ENCODE data around the gene LOX.
"Not testable (repeated sequence)": the region's sequence is repeated elsewhere in the genome, so short reads cannot be mapped to it uniquely, and the experiment has no call there.

Gene LOX

DNA sequence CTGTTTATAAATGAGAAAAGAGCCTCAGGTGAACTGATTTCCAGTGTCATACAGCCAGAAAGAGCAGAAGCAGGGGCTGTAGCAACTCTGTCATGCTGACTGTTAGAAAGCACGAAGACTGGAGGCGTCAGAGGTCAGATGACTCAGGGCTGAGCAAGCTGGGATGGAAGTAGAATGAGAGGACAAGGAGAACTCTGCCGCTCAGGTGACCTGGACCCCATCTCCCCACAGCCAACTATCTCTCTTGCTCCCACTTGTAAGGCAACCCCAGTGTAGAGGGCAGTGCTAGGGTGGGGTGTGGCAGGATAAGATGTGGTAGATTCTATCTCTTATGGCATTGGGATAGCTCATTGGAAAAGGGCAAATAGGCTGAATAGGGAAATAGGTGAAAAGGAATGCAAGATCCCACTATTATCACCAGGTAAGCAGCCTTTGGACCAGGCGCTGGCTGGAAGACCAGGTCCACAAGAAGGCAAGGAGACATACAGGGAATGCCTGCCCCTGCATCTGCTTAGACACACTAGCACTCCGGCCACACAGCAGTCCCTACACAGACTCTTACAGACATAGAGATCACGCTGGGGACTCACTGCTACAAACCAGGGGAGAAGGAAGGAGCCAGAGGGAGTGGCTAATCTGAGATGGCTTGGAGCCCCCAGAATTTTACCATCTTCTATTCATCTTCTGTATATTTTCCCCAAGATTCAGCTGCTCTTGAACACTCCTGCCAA lies 21.2 kb upstream of the LOX start:
- DNase-seq (ENCODE audit: low read depth in 3 of 3): no peak

DNA sequence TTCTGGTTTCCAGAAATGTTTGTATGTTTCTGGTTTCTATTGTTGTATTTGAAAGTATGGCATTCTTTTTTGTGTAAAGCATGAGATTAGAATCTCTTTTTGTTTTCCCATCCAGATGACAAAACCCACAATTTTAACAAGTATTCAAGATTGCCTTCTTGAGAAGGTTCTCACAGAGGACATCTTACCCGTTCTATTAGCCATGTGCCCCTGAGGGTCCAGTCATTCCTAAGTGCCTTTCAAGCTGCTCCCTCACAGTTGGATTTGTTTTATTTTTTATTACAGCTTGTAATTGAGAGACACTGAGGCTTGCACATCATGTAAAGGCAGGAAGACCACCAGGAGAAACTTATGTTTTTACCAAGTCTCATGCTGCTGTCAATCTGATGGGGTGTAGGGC lies 19.3 kb upstream of the LOX start:
- DNase-seq (ENCODE audit: low read depth in 3 of 3): no peak

DNA sequence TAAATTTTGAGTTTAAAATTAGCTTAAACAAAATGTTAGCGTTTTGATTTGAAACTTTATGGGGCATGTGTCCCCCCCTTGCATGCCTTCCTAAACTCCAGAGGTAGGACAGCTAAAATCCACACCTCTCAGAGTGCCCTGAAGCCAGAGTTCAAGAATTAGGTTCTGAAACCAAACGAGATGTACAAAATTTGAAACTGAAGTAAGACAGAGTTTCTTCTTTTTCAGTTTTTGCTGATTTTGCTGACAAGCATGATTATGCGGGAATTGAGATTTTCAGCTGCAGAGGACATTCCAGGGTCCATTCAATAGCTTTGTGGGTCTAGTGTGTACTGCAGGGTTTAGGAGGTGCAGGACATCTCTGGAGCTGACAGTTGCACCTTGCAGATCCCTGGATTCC lies 17.1 kb upstream of the LOX start:
- DNase-seq (ENCODE audit: low read depth in 3 of 3): no peak

DNA sequence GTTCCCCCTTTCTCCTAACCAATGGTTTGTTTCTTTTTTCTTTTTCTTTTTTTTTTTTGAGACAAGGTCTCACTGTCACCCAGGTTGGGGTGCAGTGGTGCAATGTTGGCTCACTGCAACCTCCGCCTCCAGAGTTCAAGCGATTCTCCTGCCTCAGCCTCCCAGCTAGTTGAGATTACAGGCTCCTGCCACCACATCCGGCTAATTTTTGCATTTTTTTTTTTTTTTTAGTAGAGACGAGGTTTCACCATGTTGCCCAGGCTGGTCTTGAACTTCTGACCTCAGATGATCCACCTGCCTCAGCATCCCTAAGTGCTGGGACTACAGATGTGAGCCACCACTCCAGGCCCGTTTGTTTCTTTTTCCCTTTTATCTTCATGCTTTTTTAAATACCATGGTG lies 16.2 kb upstream of the LOX start:
- DNase-seq (ENCODE audit: low read depth in 3 of 3): not testable (repeated sequence)

DNA sequence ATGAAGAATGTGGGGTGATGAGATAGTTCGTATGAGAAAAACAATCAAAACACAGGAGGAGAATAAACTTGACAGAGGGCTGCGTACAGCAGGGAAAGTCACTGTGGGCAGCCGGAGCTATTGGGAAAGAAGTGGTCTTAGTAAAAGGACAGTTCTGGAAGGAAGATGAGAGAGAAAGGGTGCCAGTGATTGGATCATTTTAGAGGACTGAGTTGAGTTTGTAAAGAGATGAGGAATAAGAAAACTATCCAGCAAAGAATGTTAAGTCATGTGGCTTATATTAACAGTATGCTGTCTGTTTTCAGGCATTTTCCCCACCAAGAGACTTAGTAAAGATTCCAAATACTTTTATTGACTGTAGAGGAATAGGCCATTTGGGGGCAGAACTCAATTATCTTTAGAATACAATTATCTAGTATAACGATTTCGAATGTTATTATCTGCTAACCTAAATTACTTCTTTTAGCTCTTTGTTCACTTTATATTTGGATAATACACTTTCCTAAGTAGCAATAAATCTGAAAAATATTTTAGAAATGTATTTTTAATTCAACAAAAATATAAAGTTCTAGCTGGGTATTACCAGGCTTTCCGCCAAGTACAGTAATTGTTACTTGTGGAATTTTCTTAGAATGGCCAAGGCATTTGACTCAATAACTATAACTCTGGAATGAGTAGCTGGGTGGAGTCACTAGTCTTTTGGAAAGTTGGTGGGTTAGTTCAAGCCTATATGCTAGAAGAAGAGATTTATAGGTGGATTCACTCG lies 15.5 kb upstream of the LOX start:
- no peak for DNase-seq (ENCODE audit: low read depth in 3 of 3)

DNA sequence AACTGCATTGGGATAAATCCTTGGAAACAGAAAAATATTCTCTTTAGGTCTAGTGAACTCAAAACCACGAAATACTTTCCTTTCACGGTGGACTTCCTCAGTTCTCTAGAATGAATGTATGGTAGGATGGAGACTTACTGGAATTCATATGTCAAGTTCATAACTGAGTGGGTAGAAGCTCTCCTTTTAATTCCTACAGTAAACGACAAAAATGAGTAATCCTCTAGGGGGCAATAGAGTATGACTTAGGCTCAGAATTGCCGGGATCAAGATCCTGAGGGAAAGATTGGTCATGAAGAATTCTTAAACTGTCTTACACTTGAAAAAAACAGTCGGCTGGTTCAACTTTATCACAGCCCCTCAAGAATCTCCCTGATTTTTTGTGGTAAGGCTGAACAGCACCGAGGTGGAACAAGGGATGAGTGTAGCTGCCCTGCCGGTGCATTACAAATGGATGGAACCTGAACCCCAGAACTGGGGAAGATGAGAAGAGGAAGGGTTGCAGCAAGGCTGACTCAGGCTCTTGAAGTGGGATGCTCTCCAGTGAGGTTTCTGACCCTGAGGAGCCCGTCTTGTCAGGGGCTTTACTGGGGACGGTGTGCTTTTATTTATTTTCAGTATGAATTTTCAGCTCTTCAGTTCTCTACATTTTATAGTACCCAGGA lies 14.0 kb upstream of the LOX start:
- no peak for DNase-seq (ENCODE audit: low read depth in 3 of 3)

DNA sequence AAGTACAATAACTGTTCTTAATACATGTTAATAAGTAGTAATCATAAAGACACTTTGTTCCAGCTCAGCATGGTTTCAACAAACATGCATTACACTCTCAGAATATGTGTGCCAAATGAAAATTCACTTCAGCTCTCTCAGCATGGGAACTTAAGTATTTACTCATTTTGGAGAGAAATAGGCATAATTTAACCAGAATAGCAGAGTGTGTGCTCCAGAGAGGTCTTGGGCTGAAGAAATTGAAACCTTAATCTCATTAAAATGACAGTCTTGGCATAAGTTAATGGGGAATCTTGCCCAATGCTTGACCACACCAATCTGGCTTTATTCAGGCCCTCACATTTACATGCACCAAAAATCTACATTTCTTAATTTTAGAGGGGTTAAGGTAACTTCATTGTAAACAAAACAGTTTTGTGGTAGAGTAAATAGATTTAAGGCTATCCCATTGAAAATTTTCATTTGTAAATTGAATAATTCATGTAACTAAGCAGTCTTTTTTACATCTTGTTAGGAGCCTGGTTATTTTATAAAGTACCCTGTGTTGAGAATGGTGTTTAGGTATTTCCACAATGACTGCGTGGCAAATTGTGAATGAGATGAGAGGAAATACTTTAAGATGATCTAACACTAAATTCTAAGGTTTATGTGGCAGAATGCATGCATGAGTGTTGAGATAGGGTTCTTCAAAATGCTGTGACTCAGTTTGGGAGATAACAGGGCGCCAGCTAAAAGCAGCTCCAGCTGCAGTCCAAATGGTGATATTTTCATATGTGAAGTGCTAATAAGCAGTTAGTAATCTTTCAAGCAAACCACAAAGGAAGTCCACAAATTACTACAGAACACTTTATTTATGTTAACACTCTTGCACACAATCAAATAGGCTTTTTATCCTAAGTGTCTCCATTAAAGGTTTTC lies 11.3 kb upstream of the LOX start:
- DNase-seq (ENCODE audit: low read depth in 3 of 3): no peak

DNA sequence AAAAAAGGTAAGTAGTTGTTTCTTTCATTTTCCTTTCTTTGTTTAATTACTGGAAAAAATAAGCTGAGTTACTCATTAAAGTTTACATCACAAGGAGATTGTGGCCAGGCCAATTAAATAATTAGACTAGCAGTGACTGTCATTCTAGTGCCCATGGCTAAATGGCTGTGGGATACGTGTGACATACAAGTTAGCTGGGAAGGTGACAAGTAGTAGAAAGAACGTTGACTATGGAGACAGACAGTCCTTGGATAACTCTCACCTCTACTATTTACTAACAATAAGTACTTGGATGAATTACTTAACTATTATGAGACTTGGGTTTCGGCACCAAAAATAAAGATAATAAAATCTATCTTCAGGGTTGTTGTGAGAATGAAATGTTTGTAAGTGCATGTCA lies 7.0 kb upstream of the LOX start:
- DNase-seq (ENCODE audit: low read depth in 3 of 3): no peak

DNA sequence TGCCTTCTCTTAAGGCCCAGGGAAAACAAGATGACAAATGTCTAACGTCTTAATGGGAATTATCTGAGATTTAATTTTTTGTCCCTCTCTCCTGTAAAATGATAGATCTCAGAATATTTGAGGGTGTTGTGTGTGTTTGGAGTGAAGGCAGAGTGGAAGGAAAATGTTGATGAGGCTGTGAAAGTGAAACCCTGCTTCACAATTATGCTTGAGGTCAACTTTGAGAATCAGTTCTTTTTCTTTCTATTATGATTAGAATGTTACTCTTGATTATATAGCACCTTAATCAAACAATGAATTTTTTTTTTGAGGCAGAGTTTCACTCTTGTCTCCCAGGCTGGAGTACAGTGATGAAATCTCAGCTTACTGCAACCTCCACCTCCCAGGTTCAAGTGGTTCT lies 5.5 kb upstream of the LOX start:
- DNase-seq (ENCODE audit: low read depth in 3 of 3): no peak

DNA sequence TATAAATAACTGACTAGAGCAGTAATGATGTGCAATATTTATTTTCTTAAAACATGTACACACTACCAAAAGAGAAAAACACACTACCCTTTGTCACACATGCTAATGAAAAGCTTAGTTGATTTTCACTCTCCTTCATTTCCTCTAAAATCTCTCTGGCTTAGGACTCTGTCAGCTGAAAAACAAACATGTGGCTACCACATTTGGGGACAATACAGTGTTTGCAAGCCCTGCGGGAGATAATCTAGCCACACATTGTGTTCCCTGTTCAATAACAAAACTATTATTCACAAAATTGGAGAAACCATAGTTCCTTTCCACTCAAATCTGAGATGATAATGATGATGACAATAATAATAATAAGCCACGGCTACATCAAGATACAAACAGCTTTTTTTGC lies 3.5 kb upstream of the LOX start:
- no peak for DNase-seq (ENCODE audit: low read depth in 3 of 3)

DNA sequence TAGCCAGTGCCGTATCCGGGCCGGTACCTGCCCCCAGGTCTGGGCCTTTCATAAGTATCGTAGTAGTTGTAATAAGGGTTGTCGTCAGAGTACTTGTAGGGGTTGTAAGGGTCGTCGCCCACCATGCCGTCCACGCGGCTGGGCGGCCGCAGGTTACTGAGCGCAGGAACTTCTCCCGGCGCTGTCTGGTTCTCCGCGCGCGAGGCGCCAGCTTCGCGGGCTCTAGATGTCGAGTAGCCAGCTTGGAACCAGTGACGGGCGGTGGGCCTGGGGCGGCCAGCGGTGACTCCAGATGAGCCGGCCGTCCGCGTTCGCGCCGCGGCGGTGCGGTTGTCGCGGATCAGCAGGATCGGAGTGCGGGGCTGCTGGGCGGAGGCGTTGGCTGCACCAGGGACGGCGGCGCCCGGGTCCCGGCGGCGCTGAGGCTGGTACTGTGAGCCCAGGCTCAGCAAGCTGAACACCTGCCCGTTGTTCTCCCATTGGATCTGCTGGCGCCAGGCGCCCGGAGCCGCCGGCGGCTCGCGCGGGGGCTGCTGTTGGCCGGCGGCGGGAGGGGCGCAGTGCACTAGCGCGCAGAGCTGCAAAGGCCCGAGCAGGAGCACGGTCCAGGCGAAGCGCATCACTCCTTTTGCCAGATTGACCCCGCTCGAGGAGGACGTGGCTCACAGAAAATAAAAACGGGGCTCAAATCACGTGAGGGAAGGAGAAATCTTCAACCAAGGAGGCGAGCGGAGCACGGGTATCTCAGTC lies 518 bp downstream of the LOX start:
- DNase-seq (ENCODE audit: low read depth in 3 of 3): no peak

DNA sequence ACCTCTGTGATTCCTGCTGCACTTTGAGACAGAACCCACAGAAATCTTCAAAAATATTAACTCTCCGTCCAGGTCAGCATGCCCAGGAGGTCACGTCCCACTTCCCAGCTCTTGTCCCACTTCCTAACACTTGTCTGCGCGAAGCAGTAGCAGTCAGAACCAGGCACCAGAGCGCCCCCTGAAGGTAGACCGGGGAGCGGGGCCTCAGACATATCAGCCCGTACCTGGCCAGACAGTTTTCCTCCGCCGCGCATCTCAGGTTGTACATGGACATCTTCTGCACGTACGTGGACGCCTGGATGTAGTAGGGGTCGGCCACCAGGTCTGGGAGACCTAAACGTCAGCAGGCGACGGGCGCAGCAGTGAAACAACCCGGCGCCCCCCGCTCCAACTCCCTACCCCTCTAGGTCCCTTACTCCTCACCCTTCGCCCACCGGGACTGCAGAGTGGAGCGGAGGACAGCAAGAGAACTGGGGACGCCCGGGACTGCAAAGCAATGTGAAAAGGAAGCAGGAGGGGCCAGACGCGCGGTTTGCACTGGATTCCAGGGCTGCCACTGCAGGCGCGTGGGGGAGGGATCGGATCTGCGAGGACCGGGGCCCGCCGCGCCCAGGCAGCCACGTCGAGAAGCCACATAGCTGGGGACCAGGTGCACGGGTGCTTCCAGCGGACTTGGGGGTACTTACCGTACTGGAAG lies 1.2 kb downstream of the LOX start:
- no peak for DNase-seq (ENCODE audit: low read depth in 3 of 3)

DNA sequence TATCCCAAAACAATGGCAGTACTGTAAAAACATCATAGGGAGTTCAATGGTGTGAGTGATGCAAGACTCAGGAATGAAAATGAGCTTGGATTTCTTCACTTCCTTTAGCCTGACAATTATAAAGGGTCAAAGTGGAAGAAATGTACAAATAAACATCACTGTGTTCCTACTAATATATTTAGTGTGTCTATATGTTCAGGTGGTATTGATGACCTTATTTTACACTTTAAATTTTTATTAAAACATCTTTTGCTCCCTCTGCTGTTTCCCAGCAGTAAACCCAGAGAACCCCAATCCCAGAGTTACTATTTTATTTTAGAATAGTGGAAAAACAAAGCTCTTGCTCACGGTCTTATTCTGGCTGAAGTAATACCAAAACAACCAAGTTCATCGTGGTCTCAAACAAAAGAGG lies 2.0 kb downstream of the LOX start:
- DNase-seq (ENCODE audit: low read depth in 3 of 3): no peak

DNA sequence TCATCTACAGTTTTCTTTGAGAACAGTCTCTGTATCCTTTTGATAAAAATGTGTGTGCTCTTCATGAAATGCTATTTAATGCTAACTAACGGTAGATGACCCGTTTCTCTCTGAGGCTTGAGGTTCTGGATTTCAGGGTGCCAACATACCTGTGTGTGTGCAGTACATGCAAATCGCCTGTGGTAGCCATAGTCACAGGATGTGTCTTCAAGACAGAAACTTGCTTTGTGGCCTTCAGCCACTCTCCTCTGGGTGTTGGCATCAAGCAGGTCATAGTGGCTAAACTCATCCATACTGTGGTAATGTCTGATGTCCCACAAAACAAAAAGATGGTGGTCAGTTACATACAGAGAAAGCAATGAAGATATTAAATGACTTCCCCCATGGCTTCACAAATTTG lies 4.2 kb downstream of the LOX start:
- DNase-seq (ENCODE audit: low read depth in 3 of 3): no peak

DNA sequence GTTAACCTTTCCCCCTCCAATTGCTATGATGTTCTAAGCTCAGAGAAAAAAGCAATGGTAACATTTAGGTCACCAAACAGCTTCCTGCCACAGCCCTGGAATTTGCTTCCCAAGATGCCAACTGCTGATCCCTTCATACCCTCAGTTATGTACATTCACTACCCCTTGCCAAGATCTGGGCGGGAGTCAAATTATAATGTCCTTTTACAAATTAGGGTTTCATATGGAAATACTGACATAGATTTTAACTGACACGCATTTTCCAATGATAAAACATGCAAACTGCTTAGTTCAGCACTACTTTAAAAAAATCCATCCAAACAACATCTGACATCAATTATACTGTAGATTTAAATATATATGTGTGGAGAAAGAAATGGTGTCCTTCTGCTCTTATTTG lies 5.0 kb downstream of the LOX start:
- no peak for DNase-seq (ENCODE audit: low read depth in 3 of 3)

DNA sequence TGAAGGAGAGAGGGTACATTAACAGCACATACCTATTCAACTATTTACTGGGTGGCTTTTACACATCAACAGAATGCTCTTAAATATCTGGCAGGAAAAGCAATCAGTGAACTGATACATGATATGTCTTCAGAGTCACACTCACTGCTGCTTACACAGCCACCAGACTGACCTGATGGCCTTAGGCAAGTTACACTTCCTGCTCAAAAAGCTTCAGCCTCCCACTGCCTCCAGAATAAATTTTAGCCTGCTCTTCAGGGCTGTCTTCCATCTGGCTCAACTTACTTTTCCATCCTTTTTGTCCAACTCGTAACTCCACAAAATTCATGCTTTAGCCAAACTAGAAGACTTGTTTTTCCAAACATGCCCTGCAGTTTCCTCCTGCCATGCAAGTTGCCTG lies 10.7 kb downstream of the LOX start:
- no peak for DNase-seq (ENCODE audit: low read depth in 3 of 3)

DNA sequence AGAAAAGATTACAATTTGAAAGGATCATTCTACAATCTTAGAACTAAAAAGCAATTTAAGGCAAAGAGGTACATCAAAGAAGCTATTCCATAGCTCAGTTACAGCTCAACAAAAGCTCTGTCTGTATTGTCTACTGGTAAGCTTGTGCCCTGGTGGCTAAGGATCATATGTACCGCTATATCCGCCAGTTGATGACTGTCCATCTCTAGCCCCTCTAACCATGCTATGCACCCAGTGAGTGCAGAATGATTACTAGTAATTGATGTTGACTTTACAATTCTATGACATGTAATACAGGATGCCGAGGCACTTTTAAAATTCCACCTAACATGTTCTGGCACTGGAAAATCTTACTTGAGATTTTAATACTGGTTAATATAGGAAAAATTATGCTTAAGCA lies 13.1 kb downstream of the LOX start:
- no peak for DNase-seq (ENCODE audit: low read depth in 3 of 3)

DNA sequence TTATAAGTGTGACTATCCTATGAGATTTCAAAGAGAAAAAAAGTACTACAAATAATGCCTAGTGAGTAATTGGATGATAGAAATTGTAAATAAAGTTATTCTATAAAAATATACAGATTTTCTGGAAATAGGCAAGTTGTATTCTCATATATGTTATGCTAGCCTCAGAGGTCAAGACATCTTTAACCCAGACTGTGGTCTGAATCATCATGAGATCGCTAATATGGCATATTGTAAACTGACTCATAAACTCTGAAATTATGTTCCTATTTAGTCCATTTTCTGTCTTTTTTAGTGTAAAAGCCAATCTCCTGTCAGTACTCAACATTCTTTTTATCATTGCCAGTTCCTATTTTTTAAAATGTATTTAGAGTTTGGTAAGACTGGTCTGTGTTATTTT lies 14.2 kb downstream of the LOX start:
- no peak for DNase-seq (ENCODE audit: low read depth in 3 of 3)

DNA sequence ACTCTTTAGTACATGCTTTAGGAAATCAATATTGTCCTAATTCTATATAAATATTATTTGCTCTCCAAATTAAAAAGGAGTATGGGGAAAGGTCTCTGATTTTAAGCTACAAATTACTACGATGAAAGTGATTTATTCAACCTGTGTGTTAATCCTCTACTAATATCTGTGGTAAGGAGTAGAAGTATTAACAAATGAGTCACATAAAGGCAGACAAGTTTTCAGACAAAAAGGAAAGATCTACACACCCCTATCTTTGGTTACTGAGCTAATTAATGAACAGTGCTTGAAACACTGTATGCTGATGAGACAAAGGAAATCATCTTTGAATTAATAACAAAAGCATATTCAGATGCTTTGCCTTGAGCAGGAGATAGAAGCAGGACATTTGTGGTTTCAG lies 15.9 kb downstream of the LOX start:
- DNase-seq (ENCODE audit: low read depth in 3 of 3): no peak

DNA sequence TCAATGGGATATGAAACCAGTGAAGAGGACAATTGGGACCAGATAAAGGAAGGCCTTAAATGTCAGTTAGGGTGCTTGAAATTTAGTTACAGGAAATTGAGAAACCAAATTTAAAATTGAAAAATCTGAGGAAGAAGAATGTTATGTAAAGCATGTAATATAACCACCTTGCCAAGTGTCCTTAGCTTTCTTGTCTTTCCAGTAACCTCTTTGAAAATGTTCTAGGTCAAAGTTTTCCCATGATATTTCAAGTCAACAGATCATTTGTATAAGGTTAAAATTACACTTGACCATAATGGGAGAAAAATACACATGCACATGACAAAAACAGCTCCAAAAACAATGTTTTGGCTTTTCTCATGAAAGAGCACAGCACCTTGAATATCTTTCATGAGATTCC lies 21.1 kb downstream of the LOX start:
- DNase-seq (ENCODE audit: low read depth in 3 of 3): no peak

DNA sequence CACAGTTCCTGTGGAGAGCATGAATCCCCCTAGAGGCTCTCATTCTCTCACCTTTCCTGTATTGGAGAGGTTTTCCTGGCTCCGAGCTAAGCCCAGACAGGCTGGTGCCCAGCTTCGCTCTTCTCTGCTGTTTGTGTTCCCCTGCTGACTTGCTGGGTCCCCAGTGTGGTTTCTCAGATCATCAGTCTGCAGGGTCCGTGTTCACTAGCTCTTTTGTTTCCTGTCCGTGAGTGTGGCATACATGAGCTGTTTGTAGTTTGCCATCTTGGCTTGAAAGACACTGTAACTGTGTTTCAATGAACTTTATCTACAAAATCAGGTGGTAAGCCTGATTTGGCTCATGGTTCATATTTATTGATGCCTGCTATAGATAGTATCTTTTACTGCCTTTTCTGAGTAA lies 23.8 kb downstream of the LOX start:
- DNase-seq (ENCODE audit: low read depth in 3 of 3): no peak
